ENCODE measurements around the gene CCDC171. TPM values are rescaled to one million over a fixed set of nuclear protein-coding genes. Genes with fewer than 3 reads are reported as not detected.

The CCDC171 gene
- total and polyA plus RNA-seq, 7 donors, result 0.20 to 1.6 (median 0.44) TPM

DNA sequence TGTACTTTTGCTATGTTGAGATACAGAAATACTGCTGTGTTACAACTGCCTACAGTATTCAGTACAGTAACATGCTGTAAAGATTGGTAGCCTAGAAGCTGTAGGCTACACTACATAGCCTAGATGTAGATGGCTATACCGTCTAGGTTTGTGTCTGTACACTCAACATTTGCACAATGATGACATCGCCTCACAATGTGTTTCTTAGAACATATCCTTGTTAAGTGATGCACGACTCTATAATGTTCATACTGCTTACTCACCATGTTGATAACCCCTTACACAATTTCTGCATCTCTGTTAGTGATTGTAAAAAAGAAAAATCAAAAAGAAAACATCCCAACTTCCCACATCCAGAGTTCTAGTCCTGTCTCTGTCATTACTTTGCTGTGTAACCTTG lies 450.0 kb downstream of the CCDC171 start:
- DNase-seq (no peak), ATAC-seq (no peak)
- Histone ChIP-seq H3K4me1 (no peaks in the 10 kb centered on the region), H3K27me3 (ENCODE audit: insufficient read depth in 3 of 3, low read length in 2 of 3) (no peaks in the 10 kb centered on the region), H3K27ac (no peak overlapping the region), H3K4me3 (no peak overlapping the region), H3K9me3 (no peaks in the 10 kb centered on the region), H3K36me3 (ENCODE audit: insufficient read depth in 1 of 2, low read depth in 1 of 2) (no peaks in the 10 kb centered on the region)
- intact Hi-C loops (cut with DNase I), result no loop called here
- WGBS, 3 donors, result 91 to 93% (median 91%) methylated on average over 3 of the region's 3 CpGs
- TF ChIP-seq, protein P1, sequence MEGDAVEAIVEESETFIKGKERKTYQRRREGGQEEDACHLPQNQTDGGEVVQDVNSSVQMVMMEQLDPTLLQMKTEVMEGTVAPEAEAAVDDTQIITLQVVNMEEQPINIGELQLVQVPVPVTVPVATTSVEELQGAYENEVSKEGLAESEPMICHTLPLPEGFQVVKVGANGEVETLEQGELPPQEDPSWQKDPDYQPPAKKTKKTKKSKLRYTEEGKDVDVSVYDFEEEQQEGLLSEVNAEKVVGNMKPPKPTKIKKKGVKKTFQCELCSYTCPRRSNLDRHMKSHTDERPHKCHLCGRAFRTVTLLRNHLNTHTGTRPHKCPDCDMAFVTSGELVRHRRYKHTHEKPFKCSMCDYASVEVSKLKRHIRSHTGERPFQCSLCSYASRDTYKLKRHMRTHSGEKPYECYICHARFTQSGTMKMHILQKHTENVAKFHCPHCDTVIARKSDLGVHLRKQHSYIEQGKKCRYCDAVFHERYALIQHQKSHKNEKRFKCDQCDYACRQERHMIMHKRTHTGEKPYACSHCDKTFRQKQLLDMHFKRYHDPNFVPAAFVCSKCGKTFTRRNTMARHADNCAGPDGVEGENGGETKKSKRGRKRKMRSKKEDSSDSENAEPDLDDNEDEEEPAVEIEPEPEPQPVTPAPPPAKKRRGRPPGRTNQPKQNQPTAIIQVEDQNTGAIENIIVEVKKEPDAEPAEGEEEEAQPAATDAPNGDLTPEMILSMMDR (IDR thresholded peaks at IDR 0.05), result no peak

DNA sequence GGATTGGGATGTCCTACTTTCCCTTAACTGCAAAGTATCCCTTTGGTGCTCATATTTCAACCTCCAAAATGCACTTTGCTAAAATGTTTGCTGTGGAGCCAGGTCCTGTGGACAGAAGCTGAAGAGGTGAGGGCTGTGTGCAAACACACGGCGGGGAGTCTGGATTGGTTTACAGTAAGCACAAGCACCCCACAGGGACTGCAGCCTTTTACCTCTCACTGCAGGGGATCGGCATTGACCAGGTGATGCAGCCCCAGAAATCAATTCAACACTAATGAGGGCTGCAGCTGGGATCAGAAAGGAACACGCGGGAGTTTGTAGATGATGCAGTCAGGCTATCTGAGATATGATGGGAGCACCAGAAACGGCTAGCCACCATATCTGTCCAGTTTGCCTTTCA lies 450.9 kb downstream of the CCDC171 start:
- no peaks in the 10 kb centered on the region for H3K9me3 ChIP-seq
- 63 to 75% (median 66%) methylated on average over 6 of the region's 6 CpGs for WGBS, 3 donors
- no peaks in the 10 kb centered on the region for H3K4me1 ChIP-seq
- TF ChIP-seq, protein P1 (IDR thresholded peaks at IDR 0.05), result no peak
- no peaks in the 10 kb centered on the region for H3K36me3 ChIP-seq (ENCODE audit: insufficient read depth in 1 of 2, low read depth in 1 of 2)
- ATAC-seq, result no peak
- no peak for DNase-seq
- no peak overlapping the region for H3K4me3 ChIP-seq
- no peaks in the 10 kb centered on the region for H3K27me3 ChIP-seq (ENCODE audit: insufficient read depth in 3 of 3, low read length in 2 of 3)
- intact Hi-C loops (cut with DNase I), result no loop called here
- no peak overlapping the region for H3K27ac ChIP-seq

DNA sequence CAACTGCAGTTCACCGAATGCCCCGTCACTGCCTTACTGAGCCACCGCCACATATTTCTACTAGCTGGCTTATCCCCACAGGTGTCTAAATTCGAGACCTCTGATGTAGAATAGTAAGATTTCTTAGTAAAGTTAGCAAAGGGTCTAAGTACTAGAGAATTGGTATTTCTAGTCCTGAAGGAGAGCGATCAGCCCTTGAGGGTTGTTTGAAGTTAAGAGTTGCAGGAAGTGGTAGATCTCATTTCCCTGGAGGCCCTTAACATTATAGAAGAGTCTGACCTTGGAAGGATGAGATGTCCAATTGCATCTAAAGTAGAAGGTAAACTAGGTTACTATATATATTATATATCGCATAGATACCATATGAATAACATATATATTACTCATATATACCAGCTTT lies 451.8 kb downstream of the CCDC171 start:
- 92 to 93% (median 93%) methylated on average over 6 of the region's 6 CpGs for whole genome bisulfite sequencing, 3 donors
- intact Hi-C loops (cut with DNase I), result no loop called here
- H3K9me3 ChIP-seq, result no peaks in the 10 kb centered on the region
- H3K4me3 ChIP-seq, result no peak overlapping the region
- H3K36me3 ChIP-seq (ENCODE audit: insufficient read depth in 1 of 2, low read depth in 1 of 2), result no peaks in the 10 kb centered on the region
- no peaks in the 10 kb centered on the region for H3K4me1 ChIP-seq
- no peak overlapping the region for H3K27ac ChIP-seq
- no peak for ATAC-seq
- TF ChIP-seq, protein P1 (IDR thresholded peaks at IDR 0.05), result no peak
- no peak for DNase-seq
- no peaks in the 10 kb centered on the region for H3K27me3 ChIP-seq (ENCODE audit: insufficient read depth in 3 of 3, low read length in 2 of 3)

DNA sequence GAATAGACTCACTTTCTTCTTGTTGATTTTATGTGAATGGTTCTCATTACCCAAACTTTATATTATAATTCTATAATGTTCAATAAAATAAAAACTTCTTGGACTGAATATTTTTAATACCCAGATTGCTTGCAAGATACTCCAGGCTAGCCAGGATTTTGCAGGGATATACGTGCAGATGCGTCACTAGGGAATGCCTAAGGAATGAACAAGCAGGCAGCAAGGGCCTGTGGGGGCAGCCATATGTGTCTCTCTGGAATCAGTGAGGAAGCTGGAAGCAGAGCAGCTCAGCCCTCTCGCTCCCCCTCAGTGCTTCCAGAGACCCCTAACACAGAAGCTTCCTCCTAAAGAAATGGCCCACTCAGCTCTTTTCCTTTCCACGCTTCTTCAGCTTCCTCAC lies 457.4 kb downstream of the CCDC171 start:
- Histone ChIP-seq H3K4me3 (no peak overlapping the region), H3K4me1 (no peaks in the 10 kb centered on the region), H3K9me3 (no peaks in the 10 kb centered on the region), H3K27me3 (ENCODE audit: insufficient read depth in 3 of 3, low read length in 2 of 3) (no peaks in the 10 kb centered on the region), H3K36me3 (ENCODE audit: insufficient read depth in 1 of 2, low read depth in 1 of 2) (no peaks in the 10 kb centered on the region), H3K27ac (no peak overlapping the region)
- 84 to 91% (median 88%) methylated on average over 4 of the region's 4 CpGs for WGBS, 3 donors
- TF ChIP-seq, protein P1 (IDR thresholded peaks at IDR 0.05), result no peak
- DNase-seq (no peak), ATAC-seq (no peak)
- intact Hi-C loops (cut with DNase I), result no loop called here

DNA sequence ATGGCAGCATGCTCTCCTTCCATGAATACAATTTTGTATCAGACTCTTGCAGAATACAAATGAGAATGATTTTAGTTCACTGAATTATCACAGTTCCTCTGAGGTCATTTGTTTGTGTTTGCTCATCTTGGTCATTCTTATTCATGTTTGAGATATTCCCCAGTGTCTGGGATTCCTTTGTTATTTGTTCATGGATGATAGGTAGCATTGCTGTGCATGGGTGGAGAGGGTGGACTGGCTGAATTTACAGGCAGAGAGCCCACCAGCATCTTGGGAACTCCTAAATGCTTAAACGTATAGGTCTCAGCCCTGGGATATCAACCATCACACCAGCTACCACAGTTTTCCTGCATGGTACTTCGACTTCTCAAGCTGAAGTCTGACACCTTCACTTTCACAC lies 459.8 kb downstream of the CCDC171 start:
- no peaks in the 10 kb centered on the region for H3K36me3 ChIP-seq (ENCODE audit: insufficient read depth in 1 of 2, low read depth in 1 of 2)
- H3K27me3 ChIP-seq (ENCODE audit: insufficient read depth in 3 of 3, low read length in 2 of 3), result no peaks in the 10 kb centered on the region
- intact Hi-C loops (cut with DNase I), result no loop called here
- peaks cover 2% of the 10 kb centered on the region for H3K9me3 ChIP-seq
- no peak overlapping the region for H3K4me3 ChIP-seq
- no peak for ATAC-seq
- no peak for DNase-seq
- H3K27ac ChIP-seq, result no peak overlapping the region
- H3K4me1 ChIP-seq, result no peaks in the 10 kb centered on the region
- TF ChIP-seq, protein P1 (IDR thresholded peaks at IDR 0.05), result no peak
- 81 to 84% (median 82%) methylated on average over 2 of the region's 2 CpGs for WGBS, 3 donors

Data from psoas muscle (tissue), 8 donors.